Muscle of arm (tissue), 12 donors: ENCODE measurements around the gene FBXO7. TPM values are rescaled to one million over a fixed set of nuclear protein-coding genes. Genes with fewer than 3 reads are reported as not detected.

ENCODE experiments used
- DNase-seq: peaks from one replicate; pipeline ENCODE4 v3.0.0-alpha.2; 2013
- polyA plus RNA-seq, 12 donors: library from polyadenylated mRNA; unstranded; fragments of 120-200 nt; gene quantifications; one replicate each; pipeline ENCODE4 v1.2.1, GENCODE V29; 2013; ENCODE audit not compliant: insufficient read length in 12 of 12

The FBXO7 gene
- polyA plus RNA-seq, 12 donors: 45.1 to 88.2 (median 70.9) TPM; not detected in 1

DNA sequence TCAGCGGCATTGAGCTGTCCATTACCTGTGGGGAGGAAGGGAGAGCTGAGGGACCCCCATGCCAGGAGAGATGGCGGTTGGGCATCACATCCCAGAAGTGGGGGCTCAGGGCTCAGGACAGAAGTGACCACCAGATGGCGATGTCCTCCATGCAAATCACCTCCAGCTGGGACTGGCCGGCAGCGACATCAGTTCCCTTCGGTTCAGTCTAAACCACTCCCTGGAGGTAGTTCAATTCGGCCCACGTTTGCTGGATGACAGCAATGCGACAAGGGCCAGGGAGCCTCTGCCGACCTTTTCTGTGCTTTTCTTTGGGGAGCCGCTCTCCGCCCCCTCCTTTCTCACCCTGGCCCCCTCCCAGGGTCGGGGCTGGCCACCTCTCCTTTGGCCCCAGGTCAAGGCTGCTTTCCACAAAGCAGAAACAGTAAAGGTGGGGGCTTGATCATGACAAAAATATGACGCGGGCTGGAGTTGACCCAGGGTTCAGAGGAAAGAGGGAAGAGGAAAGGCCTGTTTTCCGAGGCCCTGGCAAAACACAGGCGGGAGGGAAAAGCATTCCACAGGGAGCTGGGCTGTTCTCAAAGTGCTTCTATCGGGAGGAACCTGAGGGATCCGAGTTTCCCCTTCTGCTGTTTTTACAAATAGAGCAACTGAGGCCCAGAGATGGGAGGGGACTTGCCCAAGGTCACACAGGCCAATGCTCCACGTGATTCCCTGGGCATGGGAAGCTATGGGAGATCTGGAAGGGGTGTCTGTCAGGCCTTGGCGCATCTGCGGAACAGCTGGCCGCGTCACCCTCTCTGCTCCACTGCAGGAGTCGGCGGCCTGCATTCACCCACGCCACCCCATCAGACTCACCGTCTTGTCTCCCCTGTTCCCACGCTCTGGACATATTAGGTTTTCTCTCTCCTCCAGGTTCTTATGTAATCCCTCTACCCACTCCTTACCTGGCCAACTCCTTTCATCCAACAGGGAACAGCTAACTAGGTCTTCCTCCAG, 54.7 kb downstream of the FBXO7 start:
- peak; percentile 89 for DNase-seq

GRCh38 chr22:32531228-32531627, 56.6 kb downstream of the FBXO7 start:
- DNase-seq: no peak

- DNase-seq: no peak
Observed at GRCh38 chr22:32531931-32532819, 57.6 kb downstream of the FBXO7 start.

GRCh38 chr22:32532820-32533128, 58.2 kb downstream of the FBXO7 start:
- DNase-seq: peak; percentile 87

GRCh38 chr22:32533265-32534111, 58.9 kb downstream of the FBXO7 start:
- DNase-seq: no peak

GRCh38 chr22:32534252-32535235, 59.9 kb downstream of the FBXO7 start:
- DNase-seq: no peak

- no peak for DNase-seq
Observed at GRCh38 chr22:32535531-32536190, 61.0 kb downstream of the FBXO7 start.

- no peak for DNase-seq
Observed at GRCh38 chr22:32536352-32536751, 61.7 kb downstream of the FBXO7 start.

DNA sequence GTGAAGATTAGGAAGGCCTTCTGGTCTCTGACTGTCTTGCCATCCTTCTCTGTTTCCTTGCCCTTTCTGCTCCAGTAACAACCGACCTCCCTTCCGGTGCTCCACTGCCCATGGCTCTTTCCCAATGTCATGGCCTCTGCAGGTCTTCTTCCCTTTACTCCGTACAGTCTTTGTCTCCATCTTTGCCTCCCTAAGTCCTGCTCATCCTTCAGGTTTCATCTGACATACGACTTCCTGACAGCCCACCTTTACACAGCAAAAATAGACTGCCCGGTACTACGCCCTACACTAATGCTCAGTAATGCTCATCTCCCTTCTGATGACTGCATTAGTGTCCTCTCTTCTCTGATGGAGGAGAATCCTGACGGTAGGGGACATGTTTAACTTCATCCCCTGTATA, 63.9 kb downstream of the FBXO7 start:
- DNase-seq: no peak

GRCh38 chr22:32539631-32540421, 65.2 kb downstream of the FBXO7 start:
- no peak for DNase-seq

DNA sequence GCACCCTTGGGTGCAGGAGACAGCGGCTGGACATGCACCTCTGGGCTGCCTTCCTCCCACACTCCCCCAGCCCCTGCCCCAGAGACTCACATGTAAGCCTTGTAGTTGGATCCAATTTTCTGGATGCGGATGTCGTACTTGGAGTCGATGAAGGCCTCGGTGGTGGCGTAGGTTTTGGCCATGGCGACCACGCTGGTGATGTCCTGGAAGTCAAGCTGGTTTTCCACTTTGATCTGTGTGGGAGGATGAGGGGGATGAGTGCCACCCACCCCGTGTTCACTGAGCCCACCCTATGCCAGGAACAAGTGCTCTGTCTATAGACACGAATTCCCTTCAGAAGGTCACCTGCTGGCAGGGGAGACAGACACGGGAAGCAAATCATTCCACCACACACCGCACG, 66.9 kb downstream of the FBXO7 start:
- DNase-seq: no peak

DNA sequence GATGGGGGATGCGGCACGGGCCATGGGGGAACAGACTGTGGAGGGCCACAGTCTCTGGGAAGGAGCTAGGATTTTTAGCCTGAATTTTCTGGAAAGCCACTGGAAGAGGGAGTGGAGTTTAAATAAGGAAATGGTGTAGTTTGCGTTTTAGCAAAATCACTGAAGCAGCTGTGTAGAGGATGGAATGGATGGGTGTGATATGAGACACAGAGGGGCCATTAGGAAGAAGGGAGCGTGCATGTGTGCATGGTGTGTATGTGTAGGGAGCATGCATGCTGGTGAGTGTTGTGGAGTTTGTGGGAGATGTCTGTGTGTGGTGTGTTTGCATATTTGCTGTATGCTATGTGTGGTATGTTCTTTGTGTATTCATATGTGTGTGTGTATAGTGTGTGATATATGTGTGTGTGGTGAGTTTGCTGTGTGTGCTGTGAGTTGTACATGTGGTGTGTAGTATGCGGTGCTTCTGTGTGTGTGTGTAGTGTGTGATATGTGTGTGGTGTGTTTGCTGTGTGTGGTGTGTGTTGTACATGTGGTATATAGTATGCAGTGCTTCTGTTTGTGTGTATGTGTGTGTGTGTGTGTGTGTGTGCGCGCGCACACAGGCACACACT, 67.6 kb downstream of the FBXO7 start:
- DNase-seq: no peak

- DNase-seq: no peak
Observed at GRCh38 chr22:32542677-32543357, 68.2 kb downstream of the FBXO7 start.

DNA sequence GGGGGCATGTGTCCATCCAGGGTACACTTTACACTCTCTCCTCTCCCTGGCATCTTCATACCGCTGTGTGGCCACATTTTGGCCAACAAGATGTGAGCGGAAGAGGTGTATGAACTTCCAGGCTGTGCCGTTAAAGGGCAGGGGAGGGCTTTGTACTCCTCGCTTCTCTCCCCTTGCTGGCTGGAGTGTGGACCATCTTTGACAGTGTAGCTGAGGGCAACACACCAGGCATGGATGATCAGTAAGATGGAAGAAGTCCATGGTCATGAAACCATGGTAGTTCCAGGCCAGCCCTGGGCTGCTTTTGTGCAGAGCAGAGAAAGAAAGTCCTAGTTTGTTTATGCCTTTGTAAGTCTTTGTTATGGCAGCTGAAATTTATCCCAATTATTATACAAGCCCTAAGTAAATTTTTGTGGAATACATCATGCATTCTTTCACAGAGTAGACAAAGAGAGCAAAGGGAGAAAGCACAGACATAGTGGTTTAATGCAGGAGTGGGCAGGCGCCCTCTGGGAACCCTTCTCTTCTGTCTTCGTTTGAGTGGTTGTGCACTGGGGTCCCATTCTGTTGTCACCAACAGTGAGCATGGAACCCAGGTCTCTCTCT, 70.4 kb downstream of the FBXO7 start:
- DNase-seq: no peak

DNA sequence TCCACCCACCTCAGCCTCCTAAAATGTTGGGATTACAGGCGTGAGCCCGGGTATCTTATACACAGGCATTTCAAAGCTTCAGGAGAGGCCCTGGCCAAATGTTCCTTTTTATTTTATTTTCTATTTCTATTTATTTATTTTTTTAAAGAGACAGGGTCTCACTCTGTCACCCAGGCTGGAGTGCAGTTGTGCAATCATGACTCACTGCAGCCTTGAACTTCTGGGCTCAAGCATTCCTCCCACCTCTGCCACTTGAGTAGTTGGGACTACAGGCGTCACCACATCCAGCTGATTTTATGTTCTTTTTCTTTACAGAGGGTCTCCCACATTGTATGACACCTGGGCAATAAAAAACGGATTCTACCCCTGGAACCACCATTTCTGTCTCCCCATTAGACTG, 71.2 kb downstream of the FBXO7 start:
- DNase-seq: no peak

- DNase-seq: no peak
Observed at GRCh38 chr22:32546496-32546895, 71.9 kb downstream of the FBXO7 start.

DNA sequence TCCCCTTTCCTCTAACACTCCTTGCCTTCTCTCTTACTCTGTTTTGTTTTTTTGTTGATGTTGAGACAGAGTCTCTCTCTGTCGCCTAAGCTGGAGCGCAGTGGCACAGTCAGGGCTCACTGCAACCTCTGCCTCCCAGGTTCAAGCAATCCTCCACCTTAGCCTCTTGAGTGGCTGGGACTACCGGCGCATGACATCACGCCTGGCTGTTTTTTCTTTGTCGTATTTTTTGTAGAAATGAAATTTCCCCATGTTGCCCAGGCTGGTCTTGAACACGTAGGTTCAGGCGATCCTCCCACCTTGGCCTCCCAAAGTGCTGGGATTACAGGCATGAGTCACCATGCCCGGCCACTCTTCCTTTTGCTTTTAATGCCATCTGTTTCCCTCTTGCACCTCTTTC, 72.3 kb downstream of the FBXO7 start:
- no peak for DNase-seq

DNA sequence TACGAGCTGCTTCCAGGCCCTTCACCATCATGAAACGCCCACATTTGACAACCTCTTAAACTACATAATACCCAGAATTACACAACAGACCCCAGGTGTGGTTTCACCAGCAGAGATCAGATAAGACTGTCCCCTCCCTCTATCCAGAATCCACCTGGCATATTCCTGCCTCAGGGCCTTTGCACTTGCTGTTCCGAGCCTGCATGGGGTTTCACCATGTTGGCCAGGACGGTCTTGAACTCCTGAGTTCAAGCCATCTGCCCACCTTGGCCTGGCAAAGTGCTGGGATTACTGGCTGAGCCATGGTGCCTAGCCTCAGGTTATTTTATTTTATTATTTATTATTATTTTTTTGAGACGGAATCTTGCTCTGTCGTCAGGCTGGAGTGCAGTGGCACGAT, 73.4 kb downstream of the FBXO7 start:
- DNase-seq: no peak
